Activated CD8-positive, alpha-beta memory T cell treated with anti-CD3 and anti-CD28 coated beads for 1 hour (primary cell): ENCODE measurements around the gene WASF3.

Experiments
- DNase-seq, 2 donors: peaks; one replicate each; pipeline ENCODE4 v3.0.0-alpha.2; 2020; ENCODE audit warnings: low read depth in 1 of 2; ENCODE audit errors: extremely low read depth in 1 of 2

WASF3 gene

GRCh38 chr13:26557393-26558073 lies at the start of gene WASF3:
TSS of gene WASF3 (plus strand) at chr13:26557683. CDS start at chr13:26642271, 84,588 bp downstream.
- DNase-seq, result no peak

- no peak for DNase-seq
Observed at GRCh38 chr13:26508885-26509284, 48.6 kb upstream of the WASF3 start.

GRCh38 chr13:26509491-26509890 lies 48.0 kb upstream of the WASF3 start:
- DNase-seq, result no peak

- DNase-seq, result no peak
Observed at GRCh38 chr13:26513931-26514330, 43.6 kb upstream of the WASF3 start.

- no peak for DNase-seq
Observed at GRCh38 chr13:26515721-26516120, 41.8 kb upstream of the WASF3 start.

GRCh38 chr13:26517936-26518335 lies 39.5 kb upstream of the WASF3 start:
- DNase-seq, result no peak

- DNase-seq, result no peak
Observed at GRCh38 chr13:26518451-26518959, 39.0 kb upstream of the WASF3 start.

- DNase-seq, result no peak
Observed at GRCh38 chr13:26522571-26522970, 34.9 kb upstream of the WASF3 start.

GRCh38 chr13:26523007-26523406 lies 34.5 kb upstream of the WASF3 start:
- DNase-seq, result no peak

- DNase-seq, result no peak
Observed at GRCh38 chr13:26525528-26525927, 32.0 kb upstream of the WASF3 start.

GRCh38 chr13:26526702-26527216 lies 30.7 kb upstream of the WASF3 start:
- no peak for DNase-seq

- DNase-seq, result no peak
Observed at GRCh38 chr13:26528527-26528926, 29.0 kb upstream of the WASF3 start.

GRCh38 chr13:26529441-26529840 lies 28.0 kb upstream of the WASF3 start:
- DNase-seq, result no peak

- DNase-seq, result no peak
Observed at GRCh38 chr13:26531742-26532141, 25.7 kb upstream of the WASF3 start.

- no peak for DNase-seq
Observed at GRCh38 chr13:26534036-26534726, 23.3 kb upstream of the WASF3 start.

- DNase-seq, result no peak
Observed at GRCh38 chr13:26538363-26539317, 18.8 kb upstream of the WASF3 start.

- no peak for DNase-seq
Observed at GRCh38 chr13:26539738-26540292, 17.7 kb upstream of the WASF3 start.

- DNase-seq, result no peak
Observed at GRCh38 chr13:26540334-26540733, 17.1 kb upstream of the WASF3 start.

- no peak for DNase-seq
Observed at GRCh38 chr13:26541041-26541440, 16.4 kb upstream of the WASF3 start.

GRCh38 chr13:26541678-26542568 lies 15.6 kb upstream of the WASF3 start:
- DNase-seq, result no peak
